Subcutaneous adipose tissue (tissue), 4 donors: Measurements from ENCODE around the gene MPI. TPM values are rescaled to one million over a fixed set of nuclear protein-coding genes. Genes with fewer than 3 reads are reported as not detected.

Experiments used
- total RNA-seq, 4 donors: library from RNA; depleted of rRNA; stranded (reverse); fragments of >200 nt; gene quantifications; one replicate each; pipeline ENCODE4 v1.1.0, GENCODE V29; 2016
- TF ChIP-seq, protein P1 (sequence below): fragments of 450-650 bp; IDR thresholded peaks from one replicate; pipeline ENCODE4 v1.5.1; 2016; ENCODE audit warnings: low read depth, mild to moderate bottlenecking, control low read depth, antibody characterized with exemption, moderate library complexity

MPI gene, protein sequence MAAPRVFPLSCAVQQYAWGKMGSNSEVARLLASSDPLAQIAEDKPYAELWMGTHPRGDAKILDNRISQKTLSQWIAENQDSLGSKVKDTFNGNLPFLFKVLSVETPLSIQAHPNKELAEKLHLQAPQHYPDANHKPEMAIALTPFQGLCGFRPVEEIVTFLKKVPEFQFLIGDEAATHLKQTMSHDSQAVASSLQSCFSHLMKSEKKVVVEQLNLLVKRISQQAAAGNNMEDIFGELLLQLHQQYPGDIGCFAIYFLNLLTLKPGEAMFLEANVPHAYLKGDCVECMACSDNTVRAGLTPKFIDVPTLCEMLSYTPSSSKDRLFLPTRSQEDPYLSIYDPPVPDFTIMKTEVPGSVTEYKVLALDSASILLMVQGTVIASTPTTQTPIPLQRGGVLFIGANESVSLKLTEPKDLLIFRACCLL
- 10 to 100 TPM; 20.2 to 39.9 (median 31.9) TPM for total RNA-seq

DNA sequence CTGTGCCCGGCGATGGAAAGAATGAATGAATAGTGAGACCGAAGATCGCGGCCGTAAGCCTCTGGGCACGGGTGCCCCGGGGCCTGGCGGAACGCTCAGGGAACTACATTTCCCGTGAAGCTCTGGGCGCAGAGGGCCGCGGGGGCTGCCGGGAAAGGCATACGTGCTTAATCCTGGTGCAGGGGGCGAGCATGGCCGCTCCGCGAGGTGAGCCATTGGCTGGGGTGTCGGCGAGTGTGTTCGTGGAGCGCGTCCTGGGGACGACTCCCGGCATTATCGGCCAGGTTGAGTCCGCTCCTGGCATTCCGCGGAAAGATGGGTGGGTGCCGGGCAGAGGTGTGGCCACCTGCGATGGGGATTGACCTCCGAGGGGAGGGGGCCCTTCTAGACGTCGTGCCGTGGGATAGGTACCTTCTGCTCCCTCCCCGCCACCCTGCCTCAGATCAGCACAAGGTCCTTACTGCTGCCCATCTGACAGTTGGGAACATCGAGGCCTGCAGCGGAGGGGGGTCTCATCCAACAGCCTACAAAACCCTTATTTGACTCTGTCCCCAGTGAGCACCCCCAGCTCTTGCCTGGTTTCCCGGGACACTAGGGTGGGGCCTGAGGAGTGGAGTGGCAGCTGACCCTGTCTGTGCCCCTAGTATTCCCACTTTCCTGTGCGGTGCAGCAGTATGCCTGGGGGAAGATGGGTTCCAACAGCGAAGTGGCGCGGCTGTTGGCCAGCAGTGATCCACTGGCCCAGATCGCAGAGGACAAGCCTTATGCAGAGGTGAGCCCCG lies at the start of gene MPI:
TSS of gene MPI (plus strand) at position 160 of the 782 bp plus-strand sequence. CDS start at position 192, 32 bp downstream.
- TF ChIP-seq, protein P1, sequence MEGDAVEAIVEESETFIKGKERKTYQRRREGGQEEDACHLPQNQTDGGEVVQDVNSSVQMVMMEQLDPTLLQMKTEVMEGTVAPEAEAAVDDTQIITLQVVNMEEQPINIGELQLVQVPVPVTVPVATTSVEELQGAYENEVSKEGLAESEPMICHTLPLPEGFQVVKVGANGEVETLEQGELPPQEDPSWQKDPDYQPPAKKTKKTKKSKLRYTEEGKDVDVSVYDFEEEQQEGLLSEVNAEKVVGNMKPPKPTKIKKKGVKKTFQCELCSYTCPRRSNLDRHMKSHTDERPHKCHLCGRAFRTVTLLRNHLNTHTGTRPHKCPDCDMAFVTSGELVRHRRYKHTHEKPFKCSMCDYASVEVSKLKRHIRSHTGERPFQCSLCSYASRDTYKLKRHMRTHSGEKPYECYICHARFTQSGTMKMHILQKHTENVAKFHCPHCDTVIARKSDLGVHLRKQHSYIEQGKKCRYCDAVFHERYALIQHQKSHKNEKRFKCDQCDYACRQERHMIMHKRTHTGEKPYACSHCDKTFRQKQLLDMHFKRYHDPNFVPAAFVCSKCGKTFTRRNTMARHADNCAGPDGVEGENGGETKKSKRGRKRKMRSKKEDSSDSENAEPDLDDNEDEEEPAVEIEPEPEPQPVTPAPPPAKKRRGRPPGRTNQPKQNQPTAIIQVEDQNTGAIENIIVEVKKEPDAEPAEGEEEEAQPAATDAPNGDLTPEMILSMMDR: no peak

DNA sequence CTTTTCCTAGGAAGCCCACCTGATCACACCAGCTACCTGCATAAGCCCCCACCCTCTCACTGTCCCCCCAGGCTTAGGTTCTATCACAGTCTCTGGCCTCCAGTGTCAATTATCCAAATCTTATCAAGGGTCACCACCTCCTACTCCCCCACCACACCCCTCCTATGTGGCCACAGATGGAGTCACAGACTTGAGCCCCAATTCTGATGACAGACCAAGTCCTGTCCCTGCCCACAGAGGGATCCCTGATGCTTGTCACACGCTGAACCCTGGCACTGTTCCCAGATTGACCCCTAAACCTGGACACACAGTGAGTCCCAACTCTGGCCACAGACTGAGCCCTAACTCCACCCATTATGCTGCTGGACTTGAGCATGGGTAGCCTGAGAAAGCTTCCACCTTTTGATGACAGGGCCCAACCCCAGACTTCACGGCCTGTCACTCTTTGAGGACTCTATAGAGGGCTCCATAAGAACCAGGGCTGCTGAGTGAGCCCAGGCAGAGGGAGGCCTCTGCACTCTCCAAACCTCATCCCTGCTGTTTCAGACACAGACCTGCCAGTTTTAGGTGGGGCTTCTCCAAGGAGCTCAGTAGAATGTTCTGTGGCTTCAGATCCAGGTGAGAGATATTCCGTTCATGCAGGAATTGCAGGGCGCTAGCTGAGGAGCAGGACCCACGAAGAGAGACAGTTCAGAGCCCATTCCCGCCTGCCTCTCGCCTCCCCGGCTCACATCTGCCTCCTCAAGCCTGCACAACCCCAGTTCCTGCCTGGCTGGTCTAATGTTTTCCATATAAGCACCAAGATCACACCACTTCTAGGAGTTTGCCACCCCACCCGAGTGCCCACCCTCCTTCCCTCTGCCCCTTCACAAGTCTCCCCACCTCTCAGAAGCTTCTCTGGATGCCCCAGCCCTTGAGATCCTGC lies 48.7 kb upstream of the MPI start:
- TF ChIP-seq, protein P1: no peak

DNA sequence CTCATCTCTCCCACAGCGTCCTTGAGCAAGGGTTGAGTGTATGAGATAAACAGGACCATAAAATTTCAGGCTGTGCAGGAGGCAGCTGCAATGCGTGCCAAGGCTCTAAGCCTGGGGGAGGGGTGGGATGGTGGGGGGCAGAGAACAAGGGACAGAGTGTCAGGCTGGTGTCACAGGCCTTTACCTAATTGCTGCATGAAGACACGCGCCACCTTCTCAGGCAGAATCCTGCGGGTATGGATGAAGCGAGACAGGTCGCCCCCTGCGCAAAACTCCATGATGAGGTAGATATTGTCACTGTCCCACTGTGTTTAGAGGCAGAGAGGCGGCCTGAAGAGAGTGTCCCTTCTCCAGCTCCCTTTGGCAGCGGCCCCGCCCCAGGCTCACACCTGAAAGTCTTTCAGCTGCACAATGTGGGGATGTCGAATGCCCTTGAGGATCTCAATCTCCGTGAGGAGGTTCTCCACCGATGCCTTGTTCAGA lies 47.9 kb upstream of the MPI start:
- TF ChIP-seq, protein P1: no peak

DNA sequence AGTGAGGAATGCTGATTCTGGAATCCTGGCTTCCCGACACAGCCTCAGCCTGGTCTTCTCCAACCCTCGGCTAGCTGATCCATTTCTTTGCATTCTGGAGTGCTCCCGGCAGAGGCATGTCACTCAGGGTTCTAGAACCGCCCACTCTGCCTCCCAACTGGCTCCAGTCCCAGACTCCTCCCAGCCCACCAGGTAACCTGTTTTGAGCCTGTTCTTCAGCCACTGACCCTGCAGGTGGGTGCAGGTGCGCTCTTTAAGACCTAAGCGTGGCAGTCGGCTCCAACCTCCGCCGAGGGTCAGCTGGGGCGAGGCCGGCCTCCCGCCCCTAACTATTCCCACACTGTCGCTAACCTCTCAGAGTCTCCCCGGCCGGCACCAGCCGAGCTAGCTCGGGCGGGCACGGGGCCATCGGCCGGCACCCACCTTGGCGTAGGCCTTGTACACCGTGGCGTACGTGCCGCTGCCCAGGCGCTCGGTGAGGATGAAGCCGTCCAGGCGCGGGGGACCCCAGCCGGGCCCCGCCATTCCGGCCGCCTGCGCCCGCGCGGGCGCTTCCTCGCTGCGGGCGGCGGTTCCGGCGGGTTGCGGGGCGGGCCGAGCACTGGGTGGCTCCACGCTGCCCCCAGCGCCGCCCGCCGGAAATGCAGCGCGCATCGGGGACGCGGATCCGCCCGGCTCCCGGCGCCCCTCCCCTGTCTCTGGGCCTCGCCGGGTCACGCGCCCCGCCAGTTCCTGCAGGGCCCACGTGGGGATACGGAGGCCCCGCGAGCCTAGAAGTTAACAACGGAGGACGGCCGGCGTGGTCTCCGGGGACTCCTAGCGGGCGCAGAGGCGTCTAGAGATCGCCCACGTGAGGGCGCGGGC lies 47.0 kb upstream of the MPI start, which contains the start of gene ULK3:
TSS of gene ULK3 (minus strand) at position 576 of the 864 bp plus-strand sequence. CDS start at position 525, 51 bp downstream.
- TF ChIP-seq, protein P1: no peak

DNA sequence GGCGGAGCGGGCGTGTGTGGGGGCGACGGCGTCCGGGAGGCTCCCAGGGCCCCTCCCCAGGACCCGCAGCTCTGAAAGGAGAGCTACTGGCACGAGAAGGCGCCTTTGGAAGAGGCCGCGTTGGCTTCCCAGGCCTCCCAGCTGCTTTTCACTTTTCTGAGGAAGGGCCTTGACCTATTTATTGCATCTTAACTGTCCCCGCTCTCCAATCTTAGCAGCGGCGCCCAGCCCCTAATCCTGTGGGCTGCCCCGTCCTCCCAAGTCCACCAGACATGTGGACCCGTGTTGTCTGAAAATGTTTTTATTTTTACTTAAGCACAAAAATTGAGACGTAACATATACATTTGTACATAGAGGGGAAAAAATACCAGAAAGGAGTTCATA lies 46.4 kb upstream of the MPI start:
- TF ChIP-seq, protein P1: no peak

DNA sequence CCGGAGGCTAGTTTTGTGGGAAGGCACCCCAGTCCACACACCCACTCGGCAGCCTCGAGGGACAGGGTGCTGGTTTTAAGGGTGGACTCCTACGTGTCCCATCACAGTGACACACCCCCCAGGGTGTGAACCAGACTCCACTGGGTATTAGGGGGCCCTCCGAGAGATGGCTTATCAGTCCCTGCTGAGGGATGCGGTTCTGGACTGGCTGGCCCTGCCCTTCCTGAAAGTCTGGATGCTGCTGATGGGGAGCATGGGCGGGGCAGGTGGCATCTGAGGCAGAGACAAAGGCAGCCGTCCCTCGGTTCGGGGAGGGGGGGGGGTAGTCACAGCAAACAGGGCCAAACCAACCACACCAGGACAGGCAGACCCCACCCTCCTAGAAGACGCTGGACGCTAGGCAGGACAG lies 45.9 kb upstream of the MPI start:
- TF ChIP-seq, protein P1: no peak
